SK-N-SH treated with all-trans-retinoic acid at 6 μM for 48 hours (cell line): ENCODE results near the gene VMP1.
A peak's percentile ranks its signal among the peaks of the same experiment; 100 is the strongest.

Experiments used
- ATAC-seq: fragments of 200-7000 bp; cut with Tn5 transposase; 3 replicates; pipeline ENCODE4 v1.9.1; 2020; ENCODE audit warnings: mild to moderate bottlenecking, moderate library complexity
- BACH2 ChIP-seq: fragments of 250-450 bp; sonication (Bioruptor Pico); IDR thresholded peaks from 2 replicates; pipeline ENCODE4 v1.9.0; 2021; ENCODE audit warnings: mild to moderate bottlenecking, borderline replicate concordance
- CREB5 ChIP-seq: fragments of 250-450 bp; sonication (Bioruptor Pico); IDR thresholded peaks from 2 replicates; pipeline ENCODE4 v1.5.1; 2020; ENCODE audit warnings: low read depth, mild to moderate bottlenecking, moderate library complexity
- CSDC2 ChIP-seq: fragments of 250-450 bp; sonication (Bioruptor Pico); IDR thresholded peaks from 2 replicates; pipeline ENCODE4 v1.5.0; 2020; ENCODE audit warnings: mild to moderate bottlenecking, moderate library complexity
- GLIS3 ChIP-seq: fragments of 250-450 bp; sonication (Bioruptor Pico); IDR thresholded peaks from 2 replicates; pipeline ENCODE4 v1.5.0; 2020; ENCODE audit warnings: mild to moderate bottlenecking, moderate library complexity
- ISL1 ChIP-seq: fragments of 250-450 bp; sonication (Bioruptor Pico); IDR thresholded peaks from 2 replicates; pipeline ENCODE4 v2.1.2; 2022; ENCODE audit warnings: mild to moderate bottlenecking, moderate library complexity
- OSR1 ChIP-seq: fragments of 250-450 bp; sonication (Bioruptor Pico); IDR thresholded peaks from 2 replicates; pipeline ENCODE4 v1.8.0; 2022; ENCODE audit warnings: moderate library complexity, mild to moderate bottlenecking, inconsistent platforms
- PATZ1 ChIP-seq: fragments of 250-450 bp; sonication (Bioruptor Pico); IDR thresholded peaks from 2 replicates; pipeline ENCODE4 v1.8.0; 2020; ENCODE audit warnings: mild to moderate bottlenecking, moderate library complexity, borderline replicate concordance
- POU6F1 ChIP-seq: fragments of 250-450 bp; sonication (Bioruptor Pico); IDR thresholded peaks from 2 replicates; pipeline ENCODE4 v1.8.0; 2021; ENCODE audit warnings: low read depth, mild to moderate bottlenecking, moderate library complexity, borderline replicate concordance
- PPARA ChIP-seq: fragments of 250-450 bp; sonication (Bioruptor Pico); IDR thresholded peaks from 2 replicates; pipeline ENCODE4 v1.5.0; 2020; ENCODE audit warnings: mild to moderate bottlenecking, borderline replicate concordance
- RARB ChIP-seq: fragments of 250-450 bp; sonication (Bioruptor Pico); IDR thresholded peaks from 2 replicates; pipeline ENCODE4 v1.8.0; 2021; ENCODE audit warnings: mild to moderate bottlenecking, moderate library complexity
- SNAI2 ChIP-seq: fragments of 250-450 bp; sonication (Bioruptor Pico); IDR thresholded peaks from 2 replicates; pipeline ENCODE4 v1.5.0; 2020; ENCODE audit warnings: mild to moderate bottlenecking, moderate library complexity
- TOX ChIP-seq: fragments of 250-450 bp; sonication (Bioruptor Pico); IDR thresholded peaks from 2 replicates; pipeline ENCODE4 v1.8.0; 2021; ENCODE audit warnings: mild to moderate bottlenecking, moderate library complexity, borderline replicate concordance
- TSHZ2 ChIP-seq: fragments of 250-450 bp; sonication (Bioruptor Pico); IDR thresholded peaks from 2 replicates; pipeline ENCODE4 v1.5.0; 2020; ENCODE audit warnings: mild to moderate bottlenecking, moderate library complexity
- ZC3H10 ChIP-seq: fragments of 250-450 bp; sonication (Bioruptor Pico); IDR thresholded peaks from 2 replicates; pipeline ENCODE4 v1.5.1; 2021; ENCODE audit warnings: mild to moderate bottlenecking, moderate library complexity
- ZFP30 ChIP-seq: fragments of 450-650 bp; formaldehyde crosslinking; IDR thresholded peaks from 2 replicates; pipeline ENCODE4 v1.5.0; 2022; ENCODE audit warnings: mild to moderate bottlenecking, moderate library complexity
- ZNF70 ChIP-seq: fragments of 450-650 bp; formaldehyde crosslinking; IDR thresholded peaks from 2 replicates; pipeline ENCODE4 v1.5.0; 2020; ENCODE audit warnings: mild to moderate bottlenecking, moderate library complexity
- ZNF8 ChIP-seq: fragments of 450-650 bp; formaldehyde crosslinking; IDR thresholded peaks from 2 replicates; pipeline ENCODE4 v1.5.0; 2020; ENCODE audit warnings: mild to moderate bottlenecking, moderate library complexity

VMP1 gene

GRCh38 chr17:59858167-59858816 lies 150.8 kb downstream of the VMP1 start:
- peak; percentile 68 for ATAC-seq
- TF ChIP-seq BACH2 (CRISPR knock-in tag) (no peak), ZNF8 (CRISPR knock-in tag) (0 out of 2 replicates have a peak, but pooled peaks have one; percentile 13), ISL1 (peak; percentile 64)

- TF ChIP-seq PPARA (CRISPR knock-in tag): no peak
- no peak for TF ChIP-seq CSDC2 (CRISPR knock-in tag)
- no peak for TF ChIP-seq GLIS3 (CRISPR knock-in tag)
- no peak for TF ChIP-seq ZC3H10 (CRISPR knock-in tag)
- no peak for TF ChIP-seq PATZ1
- no peak for TF ChIP-seq CREB5
- no peak for TF ChIP-seq ISL1
- no peak for TF ChIP-seq SNAI2 (CRISPR knock-in tag)
- TF ChIP-seq RARB: no peak
- TF ChIP-seq ZNF8 (CRISPR knock-in tag): no peak
- ATAC-seq: peak; percentile 15
Observed at GRCh38 chr17:59858932-59859331, 151.5 kb downstream of the VMP1 start.

- ATAC-seq: peak; percentile 79
Observed at GRCh38 chr17:59859444-59860025, 152.1 kb downstream of the VMP1 start.

More at GRCh38 chr17:59859444-59860025, 152.1 kb downstream of the VMP1 start:
- TF ChIP-seq ZFP30 (CRISPR knock-in tag) (no peak), CSDC2 (CRISPR knock-in tag) (no peak), ISL1 (no peak), CREB5 (no peak), ZNF70 (no peak), POU6F1 (CRISPR knock-in tag) (no peak), SNAI2 (CRISPR knock-in tag) (no peak), GLIS3 (CRISPR knock-in tag) (no peak), ZC3H10 (CRISPR knock-in tag) (no peak), TSHZ2 (CRISPR knock-in tag) (no peak), OSR1 (CRISPR knock-in tag) (no peak), TOX (no peak), RARB (no peak), PPARA (CRISPR knock-in tag) (no peak)
